Islet precursor cell (in vitro differentiated cells): Measurements from ENCODE around the gene SOX5.
"Not testable (repeated sequence)": the region's sequence is repeated elsewhere in the genome, so short reads cannot be mapped to it uniquely, and the experiment has no call there.

Experiments
- DNase-seq: peaks from one replicate; pipeline ENCODE4 v3.0.0-alpha.2; 2018

SOX5 gene

GRCh38 chr12:23906329-23906728 lies 43.1 kb downstream of the SOX5 start:
- DNase-seq, result peak; percentile 98

GRCh38 chr12:23899434-23899833 lies 50.0 kb downstream of the SOX5 start:
- no peak for DNase-seq

GRCh38 chr12:23898121-23898520 lies 51.3 kb downstream of the SOX5 start:
- DNase-seq, result no peak

- peak; percentile 87 for DNase-seq
Observed at GRCh38 chr12:23895792-23896218, 53.7 kb downstream of the SOX5 start.

- DNase-seq, result no peak
Observed at GRCh38 chr12:23893611-23894010, 55.9 kb downstream of the SOX5 start.

GRCh38 chr12:23891115-23891514 lies 58.4 kb downstream of the SOX5 start:
- no peak for DNase-seq

- no peak for DNase-seq
Observed at GRCh38 chr12:23889069-23889440, 60.4 kb downstream of the SOX5 start.

- no peak for DNase-seq
Observed at GRCh38 chr12:23888396-23889068, 60.9 kb downstream of the SOX5 start.

GRCh38 chr12:23887055-23887835 lies 62.2 kb downstream of the SOX5 start:
- DNase-seq, result no peak

- no peak for DNase-seq
Observed at GRCh38 chr12:23885394-23885793, 64.1 kb downstream of the SOX5 start.

GRCh38 chr12:23884909-23885308 lies 64.6 kb downstream of the SOX5 start:
- no peak for DNase-seq

GRCh38 chr12:23880988-23881387 lies 68.5 kb downstream of the SOX5 start:
- DNase-seq, result no peak

- DNase-seq, result not testable (repeated sequence)
Observed at GRCh38 chr12:23876618-23877017, 72.9 kb downstream of the SOX5 start.

- DNase-seq, result no peak
Observed at GRCh38 chr12:23867794-23868193, 81.7 kb downstream of the SOX5 start.

GRCh38 chr12:23862701-23863100 lies 86.8 kb downstream of the SOX5 start:
- DNase-seq, result no peak

GRCh38 chr12:23860019-23860418 lies 89.5 kb downstream of the SOX5 start:
- no peak for DNase-seq

- no peak for DNase-seq
Observed at GRCh38 chr12:23857178-23857577, 92.3 kb downstream of the SOX5 start.

GRCh38 chr12:23855813-23856212 lies 93.7 kb downstream of the SOX5 start:
- no peak for DNase-seq

GRCh38 chr12:23854598-23854997 lies 94.9 kb downstream of the SOX5 start:
- DNase-seq, result no peak

GRCh38 chr12:23853640-23854039 lies 95.8 kb downstream of the SOX5 start:
- DNase-seq, result no peak

GRCh38 chr12:23851602-23852001 lies 97.9 kb downstream of the SOX5 start:
- no peak for DNase-seq

- no peak for DNase-seq
Observed at GRCh38 chr12:23847857-23848256, 101.6 kb downstream of the SOX5 start.

GRCh38 chr12:23843958-23844357 lies 105.5 kb downstream of the SOX5 start:
- no peak for DNase-seq

- DNase-seq, result no peak
Observed at GRCh38 chr12:23834076-23834475, 115.4 kb downstream of the SOX5 start.

GRCh38 chr12:23831739-23832138 lies 117.7 kb downstream of the SOX5 start:
- DNase-seq, result no peak
